HepG2 (cell line): Measurements from ENCODE around the gene HCRTR1. TPM values are rescaled to one million over a fixed set of nuclear protein-coding genes. Genes with fewer than 3 reads are reported as not detected.

Experiments used
- FOXK1 ChIP-seq: sonication (generic); formaldehyde crosslinking; IDR thresholded peaks from 2 replicates; pipeline ENCODE4 v1.4.0; 2020; ENCODE audit warnings: low read depth, missing genetic modification reagents, borderline replicate concordance
- FOXO1 ChIP-seq: sonication (generic); formaldehyde crosslinking; IDR thresholded peaks from 2 replicates; pipeline ENCODE4 v1.4.0; 2020; ENCODE audit warnings: missing genetic modification reagents
- GLI4 ChIP-seq: sonication (generic); formaldehyde crosslinking; IDR thresholded peaks from 2 replicates; pipeline ENCODE4 v1.5.1; 2020; ENCODE audit warnings: missing genetic modification reagents, mild to moderate bottlenecking, moderate library complexity, borderline replicate concordance
- HDAC1 ChIP-seq: sonication (generic); formaldehyde crosslinking; IDR thresholded peaks from 2 replicates; pipeline ENCODE4 v1.5.1; 2020; ENCODE audit warnings: mild to moderate bottlenecking, missing genetic modification reagents
- HDAC6 ChIP-seq: fragments of 200-600 bp; sonication (generic); IDR thresholded peaks from 2 replicates; pipeline ENCODE4 v1.7.0; 2017; ENCODE audit warnings: mild to moderate bottlenecking, antibody characterized with exemption, low read length, low read depth
- KAT7 ChIP-seq: IDR thresholded peaks from 2 replicates; pipeline ENCODE4 v1.6.1; 2018; ENCODE audit warnings: borderline replicate concordance, missing compliant biosample characterization
- ONECUT2 ChIP-seq: sonication (generic); formaldehyde crosslinking; IDR thresholded peaks from 2 replicates; pipeline ENCODE4 v1.4.0; 2020; ENCODE audit warnings: missing genetic modification reagents
- PHF21A ChIP-seq: sonication (generic); formaldehyde crosslinking; IDR thresholded peaks from 2 replicates; pipeline ENCODE4 v1.5.0; 2020; ENCODE audit warnings: mild to moderate bottlenecking, missing genetic modification reagents
- SIN3A ChIP-seq: IDR thresholded peaks from 2 replicates; pipeline ENCODE4 v1.6.1; 2011; ENCODE audit warnings: low read depth, mild to moderate bottlenecking, control low read depth, low read length, borderline replicate concordance
- TP53 ChIP-seq: sonication (generic); formaldehyde crosslinking; conservative IDR thresholded peaks from 2 replicates; pipeline ENCODE4 v1.4.0; 2020; ENCODE audit warnings: missing genetic modification reagents
- ZBTB20 ChIP-seq: sonication (generic); formaldehyde crosslinking; IDR thresholded peaks from 2 replicates; pipeline ENCODE4 v1.8.1; 2023; ENCODE audit warnings: missing genetic modification reagents, low read depth, mild to moderate bottlenecking, borderline replicate concordance
- ZBTB3 ChIP-seq: sonication (generic); formaldehyde crosslinking; IDR thresholded peaks from 2 replicates; pipeline ENCODE4 v1.4.0; 2020; ENCODE audit warnings: low read depth, mild to moderate bottlenecking, moderate library complexity, missing genetic modification reagents, borderline replicate concordance
- ZFP41 ChIP-seq: sonication (generic); formaldehyde crosslinking; IDR thresholded peaks from 2 replicates; pipeline ENCODE4 v1.4.0; 2020; ENCODE audit warnings: mild to moderate bottlenecking, missing genetic modification reagents, borderline replicate concordance
- ZNF333 ChIP-seq: sonication (generic); formaldehyde crosslinking; IDR thresholded peaks from 2 replicates; pipeline ENCODE4 v1.4.0; 2020; ENCODE audit warnings: mild to moderate bottlenecking, missing genetic modification reagents, borderline replicate concordance
- ZNF451 ChIP-seq: sonication (generic); formaldehyde crosslinking; IDR thresholded peaks from 2 replicates; pipeline ENCODE4 v1.5.0; 2020; ENCODE audit warnings: mild to moderate bottlenecking, missing genetic modification reagents
- ZNF614 ChIP-seq: IDR thresholded peaks from 2 replicates; pipeline ENCODE4 v1.6.1; 2018; ENCODE audit warnings: missing biosample characterization, missing genetic modification reagents, inconsistent platforms, borderline replicate concordance
- polyA plus RNA-seq, 8 experiments: library from polyadenylated mRNA; depleted of rRNA in 3 of 8; stranded (reverse) in 7 of 8; unstranded in 1 of 8; fragments of >200 nt; fragmentation: Illumina TruSeq in 4 of 8; extraction: Trizol in 4 of 8; gene quantifications; 2 replicates each; pipeline versions ENCODE4 v1.2.1 to v1.2.3, GENCODE V29; 2011 to 2016; ENCODE audit warnings: low read depth in 4 of 8, missing spikeins in 1 of 8, mixed read lengths in 1 of 8; ENCODE audit not compliant: insufficient read depth in 1 of 8
- total RNA-seq, 5 experiments: library from RNA; depleted of rRNA; stranded (reverse); fragments of >200 nt; fragmentation: Illumina TruSeq; extraction: Trizol; gene quantifications; 2 replicates each; pipeline ENCODE4 v1.2.3, GENCODE V29; 2016; ENCODE audit warnings: low read depth in 1 of 5
- TF ChIP-seq, protein P1 (sequence below): sonication (generic); formaldehyde crosslinking; IDR thresholded peaks from 2 replicates; pipeline ENCODE4 v1.5.0; 2020; ENCODE audit warnings: missing genetic modification reagents, mild to moderate bottlenecking, borderline replicate concordance
- TF ChIP-seq, protein P2 (sequence below): sonication (generic); formaldehyde crosslinking; IDR thresholded peaks from 2 replicates; pipeline ENCODE4 v1.4.0; 2020; ENCODE audit warnings: missing genetic modification reagents
- TF ChIP-seq, protein P3 (sequence below): sonication (generic); formaldehyde crosslinking; IDR thresholded peaks from 2 replicates; pipeline ENCODE4 v1.5.1; 2020; ENCODE audit warnings: missing genetic modification reagents, mild to moderate bottlenecking, borderline replicate concordance
- TF ChIP-seq, protein P4 (sequence below): sonication (generic); formaldehyde crosslinking; IDR thresholded peaks from 2 replicates; pipeline ENCODE4 v1.4.0; 2020; ENCODE audit warnings: mild to moderate bottlenecking, missing genetic modification reagents
- TF ChIP-seq, protein P5 (sequence below): IDR thresholded peaks from 2 replicates; pipeline ENCODE4 v1.6.1; 2016; ENCODE audit warnings: low read depth

The HCRTR1 gene
- total and polyA plus RNA-seq, 2 of the 13 experiments (the other 11 are each of a cell fraction or from before 2014, with no cell fraction given), result not detected

DNA sequence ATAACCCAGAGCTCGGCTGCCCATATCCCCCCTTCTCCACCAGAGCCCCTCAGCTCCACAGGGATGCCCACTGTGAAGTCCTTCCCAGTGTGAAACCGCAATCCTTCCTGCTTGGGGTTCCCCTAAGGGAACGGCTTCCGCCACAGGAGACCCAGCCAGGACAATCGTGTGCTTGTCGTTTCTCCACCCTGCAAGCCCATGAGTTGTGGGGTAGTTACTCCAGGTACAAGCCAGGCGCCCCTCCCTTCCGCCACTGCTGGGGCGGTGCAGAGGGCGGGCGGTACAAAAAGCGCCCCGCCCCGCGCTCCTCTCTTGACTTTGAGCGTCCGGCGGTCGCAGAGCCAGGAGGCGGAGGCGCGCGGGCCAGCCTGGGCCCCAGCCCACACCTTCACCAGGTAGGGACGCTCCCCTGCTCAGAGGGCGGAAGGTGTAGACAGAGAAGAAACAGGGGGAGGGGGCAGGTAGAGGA, 41.3 kb upstream of the HCRTR1 start, which contains the start of gene TINAGL1 (continued):
- TF ChIP-seq, protein P1, sequence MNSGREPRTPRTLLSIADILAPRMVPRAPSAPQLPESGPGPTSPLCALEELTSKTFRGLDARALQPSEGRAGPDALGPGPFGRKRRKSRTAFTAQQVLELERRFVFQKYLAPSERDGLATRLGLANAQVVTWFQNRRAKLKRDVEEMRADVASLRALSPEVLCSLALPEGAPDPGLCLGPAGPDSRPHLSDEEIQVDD (CRISPR knock-in tag), result no peak
- TF ChIP-seq, protein P2, sequence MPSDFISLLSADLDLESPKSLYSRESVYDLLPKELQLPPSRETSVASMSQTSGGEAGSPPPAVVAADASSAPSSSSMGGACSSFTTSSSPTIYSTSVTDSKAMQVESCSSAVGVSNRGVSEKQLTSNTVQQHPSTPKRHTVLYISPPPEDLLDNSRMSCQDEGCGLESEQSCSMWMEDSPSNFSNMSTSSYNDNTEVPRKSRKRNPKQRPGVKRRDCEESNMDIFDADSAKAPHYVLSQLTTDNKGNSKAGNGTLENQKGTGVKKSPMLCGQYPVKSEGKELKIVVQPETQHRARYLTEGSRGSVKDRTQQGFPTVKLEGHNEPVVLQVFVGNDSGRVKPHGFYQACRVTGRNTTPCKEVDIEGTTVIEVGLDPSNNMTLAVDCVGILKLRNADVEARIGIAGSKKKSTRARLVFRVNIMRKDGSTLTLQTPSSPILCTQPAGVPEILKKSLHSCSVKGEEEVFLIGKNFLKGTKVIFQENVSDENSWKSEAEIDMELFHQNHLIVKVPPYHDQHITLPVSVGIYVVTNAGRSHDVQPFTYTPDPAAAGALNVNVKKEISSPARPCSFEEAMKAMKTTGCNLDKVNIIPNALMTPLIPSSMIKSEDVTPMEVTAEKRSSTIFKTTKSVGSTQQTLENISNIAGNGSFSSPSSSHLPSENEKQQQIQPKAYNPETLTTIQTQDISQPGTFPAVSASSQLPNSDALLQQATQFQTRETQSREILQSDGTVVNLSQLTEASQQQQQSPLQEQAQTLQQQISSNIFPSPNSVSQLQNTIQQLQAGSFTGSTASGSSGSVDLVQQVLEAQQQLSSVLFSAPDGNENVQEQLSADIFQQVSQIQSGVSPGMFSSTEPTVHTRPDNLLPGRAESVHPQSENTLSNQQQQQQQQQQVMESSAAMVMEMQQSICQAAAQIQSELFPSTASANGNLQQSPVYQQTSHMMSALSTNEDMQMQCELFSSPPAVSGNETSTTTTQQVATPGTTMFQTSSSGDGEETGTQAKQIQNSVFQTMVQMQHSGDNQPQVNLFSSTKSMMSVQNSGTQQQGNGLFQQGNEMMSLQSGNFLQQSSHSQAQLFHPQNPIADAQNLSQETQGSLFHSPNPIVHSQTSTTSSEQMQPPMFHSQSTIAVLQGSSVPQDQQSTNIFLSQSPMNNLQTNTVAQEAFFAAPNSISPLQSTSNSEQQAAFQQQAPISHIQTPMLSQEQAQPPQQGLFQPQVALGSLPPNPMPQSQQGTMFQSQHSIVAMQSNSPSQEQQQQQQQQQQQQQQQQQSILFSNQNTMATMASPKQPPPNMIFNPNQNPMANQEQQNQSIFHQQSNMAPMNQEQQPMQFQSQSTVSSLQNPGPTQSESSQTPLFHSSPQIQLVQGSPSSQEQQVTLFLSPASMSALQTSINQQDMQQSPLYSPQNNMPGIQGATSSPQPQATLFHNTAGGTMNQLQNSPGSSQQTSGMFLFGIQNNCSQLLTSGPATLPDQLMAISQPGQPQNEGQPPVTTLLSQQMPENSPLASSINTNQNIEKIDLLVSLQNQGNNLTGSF, result no peak
- TF ChIP-seq FOXK1 (CRISPR knock-in tag), result no peak
- TF ChIP-seq, protein P3, sequence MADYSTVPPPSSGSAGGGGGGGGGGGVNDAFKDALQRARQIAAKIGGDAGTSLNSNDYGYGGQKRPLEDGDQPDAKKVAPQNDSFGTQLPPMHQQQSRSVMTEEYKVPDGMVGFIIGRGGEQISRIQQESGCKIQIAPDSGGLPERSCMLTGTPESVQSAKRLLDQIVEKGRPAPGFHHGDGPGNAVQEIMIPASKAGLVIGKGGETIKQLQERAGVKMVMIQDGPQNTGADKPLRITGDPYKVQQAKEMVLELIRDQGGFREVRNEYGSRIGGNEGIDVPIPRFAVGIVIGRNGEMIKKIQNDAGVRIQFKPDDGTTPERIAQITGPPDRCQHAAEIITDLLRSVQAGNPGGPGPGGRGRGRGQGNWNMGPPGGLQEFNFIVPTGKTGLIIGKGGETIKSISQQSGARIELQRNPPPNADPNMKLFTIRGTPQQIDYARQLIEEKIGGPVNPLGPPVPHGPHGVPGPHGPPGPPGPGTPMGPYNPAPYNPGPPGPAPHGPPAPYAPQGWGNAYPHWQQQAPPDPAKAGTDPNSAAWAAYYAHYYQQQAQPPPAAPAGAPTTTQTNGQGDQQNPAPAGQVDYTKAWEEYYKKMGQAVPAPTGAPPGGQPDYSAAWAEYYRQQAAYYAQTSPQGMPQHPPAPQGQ, result no peak
- no peak for TF ChIP-seq KAT7
- TF ChIP-seq ZBTB3 (CRISPR knock-in tag), result no peak
- no peak for TF ChIP-seq ONECUT2 (CRISPR knock-in tag)
- no peak for TF ChIP-seq PHF21A (CRISPR knock-in tag)
- TF ChIP-seq ZBTB20 (CRISPR knock-in tag), result no peak
- no peak for TF ChIP-seq HDAC6
- peak; percentile 74 for TF ChIP-seq HDAC1 (CRISPR knock-in tag)
- no peak for TF ChIP-seq ZNF614 (CRISPR knock-in tag)
- TF ChIP-seq ZNF451 (CRISPR knock-in tag), result no peak
- no peak; the same call in 1 of the 2 replicates for TF ChIP-seq ZNF333 (CRISPR knock-in tag)
- TF ChIP-seq SIN3A, result peak; percentile 49; the same call in 1 of the 2 replicates
- no peak for TF ChIP-seq GLI4 (CRISPR knock-in tag)
- TF ChIP-seq, protein P4, sequence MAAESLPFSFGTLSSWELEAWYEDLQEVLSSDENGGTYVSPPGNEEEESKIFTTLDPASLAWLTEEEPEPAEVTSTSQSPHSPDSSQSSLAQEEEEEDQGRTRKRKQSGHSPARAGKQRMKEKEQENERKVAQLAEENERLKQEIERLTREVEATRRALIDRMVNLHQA (CRISPR knock-in tag), result no peak
- no peak for TF ChIP-seq TP53
- TF ChIP-seq, protein P5, sequence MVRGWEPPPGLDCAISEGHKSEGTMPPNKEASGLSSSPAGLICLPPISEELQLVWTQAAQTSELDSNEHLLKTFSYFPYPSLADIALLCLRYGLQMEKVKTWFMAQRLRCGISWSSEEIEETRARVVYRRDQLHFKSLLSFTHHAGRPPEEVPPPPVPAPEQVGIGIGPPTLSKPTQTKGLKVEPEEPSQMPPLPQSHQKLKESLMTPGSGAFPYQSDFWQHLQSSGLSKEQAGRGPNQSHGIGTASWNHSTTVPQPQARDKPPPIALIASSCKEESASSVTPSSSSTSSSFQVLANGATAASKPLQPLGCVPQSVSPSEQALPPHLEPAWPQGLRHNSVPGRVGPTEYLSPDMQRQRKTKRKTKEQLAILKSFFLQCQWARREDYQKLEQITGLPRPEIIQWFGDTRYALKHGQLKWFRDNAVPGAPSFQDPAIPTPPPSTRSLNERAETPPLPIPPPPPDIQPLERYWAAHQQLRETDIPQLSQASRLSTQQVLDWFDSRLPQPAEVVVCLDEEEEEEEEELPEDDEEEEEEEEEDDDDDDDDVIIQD (CRISPR knock-in tag), result peak; percentile 28; the same call in 1 of the 2 replicates
- no peak for TF ChIP-seq ZFP41 (CRISPR knock-in tag)
- peak; percentile 33; the same call in 1 of the 2 replicates for TF ChIP-seq FOXO1 (CRISPR knock-in tag)
